Stomach (tissue), 9 donors: ENCODE measurements around the gene CEACAM7. TPM values are rescaled to one million over a fixed set of nuclear protein-coding genes. Genes with fewer than 3 reads are reported as not detected.
A peak's percentile ranks its signal among the peaks of the same experiment; 100 is the strongest.

Experiments
- DNase-seq, 2 donors: peaks; one replicate each; pipeline versions ENCODE4 v3.0.0 to v3.0.0-alpha.2; 2013 to 2019
- H3K27ac ChIP-seq, 5 donors: fragments of 200-600 bp in 4 of 5; sonication (generic) in 4 of 5; one replicate each; pipeline ENCODE4 v1.5.1; 2013 to 2019; ENCODE audit warnings: mild to moderate bottlenecking in 1 of 5, moderate library complexity in 1 of 5
- H3K27me3 ChIP-seq, 3 donors: fragments of 200-600 bp; sonication (generic); one replicate each; pipeline ENCODE4 v1.5.1; 2017 to 2019; ENCODE audit warnings: mixed run types in 1 of 3
- H3K36me3 ChIP-seq, 4 donors: fragments of 200-600 bp; sonication (generic); 1 replicate in 3 of 4; 2 replicates in 1 of 4; pipeline ENCODE4 v1.5.1; 2016 to 2019
- H3K4me1 ChIP-seq, 4 donors: fragments of 200-600 bp; sonication (generic); one replicate each; pipeline ENCODE4 v1.5.1; 2016 to 2019
- H3K4me3 ChIP-seq, 4 donors: fragments of 200-600 bp; sonication (generic) in 3 of 4; one replicate each; pipeline ENCODE4 v1.5.1; 2016 to 2019; ENCODE audit warnings: mild to moderate bottlenecking in 1 of 4
- H3K9me3 ChIP-seq, 4 donors: fragments of 200-600 bp; sonication (generic); one replicate each; pipeline ENCODE4 v1.5.1; 2016 to 2019
- CTCF ChIP-seq, 7 experiments: fragments of 450-650 bp in 4 of 7; fragments of 200-600 bp in 3 of 7; sonication (generic) in 3 of 7; IDR thresholded peaks; one replicate each; pipeline ENCODE4 v1.5.1; 2016 to 2019; ENCODE audit warnings: antibody characterized with exemption in 7 of 7, control low read depth in 2 of 7, mild to moderate bottlenecking in 1 of 7
- EP300 ChIP-seq: sonication (generic); formaldehyde crosslinking; IDR thresholded peaks from one replicate; pipeline ENCODE4 v1.6.1; 2017; ENCODE audit warnings: antibody characterized with exemption
- POLR2A ChIP-seq, 4 donors: fragments of 450-650 bp; IDR thresholded peaks; one replicate each; pipeline ENCODE4 v1.6.1; 2016; ENCODE audit warnings: antibody characterized with exemption in 4 of 4, control low read depth in 2 of 4, mild to moderate bottlenecking in 1 of 4, moderate library complexity in 1 of 4
- POLR2AphosphoS5 ChIP-seq, 3 donors: sonication (generic); formaldehyde crosslinking; IDR thresholded peaks; one replicate each; pipeline ENCODE4 v1.6.1; 2016; ENCODE audit warnings: antibody characterized with exemption in 3 of 3
- WGBS, 5 donors: extraction: QIAGEN DNeasy Blood & Tissue Kit in 3 of 5; methylation state at CpG; one replicate each; pipeline versions ENCODE4 v1.1.5 to v1.1.7; 2013 to 2018; 5-methylcytosine and 5-hydroxymethylcytosine counted together
- intact Hi-C: fragments of 100-400 bp; cut with DNase I; formaldehyde crosslinking; loops from one replicate; pipeline ENCODE4 v1.15.1; 2023; ENCODE audit warnings: low total_unique reads
- polyA plus RNA-seq, 3 donors: library from polyadenylated mRNA; stranded (reverse); fragments of 200-250 nt; gene quantifications; one replicate each; pipeline ENCODE4 v1.2.3, GENCODE V29; 2013
- total RNA-seq, 5 donors: library from RNA; depleted of rRNA; stranded (reverse); fragments of >200 nt; gene quantifications; one replicate each; pipeline versions ENCODE4 v1.1.0 to v1.2.3, GENCODE V29; 2014 to 2016
- donor health status: healthy with polysubstance abuse.
- donor health status: Bipolar disorder and iron deficiency.
- donor health status: healthy.

Gene CEACAM7
- total and polyA plus RNA-seq, 8 donors: 1.3 to 6.2 TPM; not detected in 6

DNA sequence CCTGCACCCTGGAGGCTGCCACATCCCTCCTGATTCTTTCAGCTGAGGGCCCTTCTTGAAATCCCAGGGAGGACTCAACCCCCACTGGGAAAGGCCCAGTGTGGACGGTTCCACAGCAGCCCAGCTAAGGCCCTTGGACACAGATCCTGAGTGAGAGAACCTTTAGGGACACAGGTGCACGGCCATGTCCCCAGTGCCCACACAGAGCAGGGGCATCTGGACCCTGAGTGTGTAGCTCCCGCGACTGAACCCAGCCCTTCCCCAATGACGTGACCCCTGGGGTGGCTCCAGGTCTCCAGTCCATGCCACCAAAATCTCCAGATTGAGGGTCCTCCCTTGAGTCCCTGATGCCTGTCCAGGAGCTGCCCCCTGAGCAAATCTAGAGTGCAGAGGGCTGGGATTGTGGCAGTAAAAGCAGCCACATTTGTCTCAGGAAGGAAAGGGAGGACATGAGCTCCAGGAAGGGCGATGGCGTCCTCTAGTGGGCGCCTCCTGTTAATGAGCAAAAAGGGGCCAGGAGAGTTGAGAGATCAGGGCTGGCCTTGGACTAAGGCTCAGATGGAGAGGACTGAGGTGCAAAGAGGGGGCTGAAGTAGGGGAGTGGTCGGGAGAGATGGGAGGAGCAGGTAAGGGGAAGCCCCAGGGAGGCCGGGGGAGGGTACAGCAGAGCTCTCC is 13.5 kb upstream of the CEACAM7 start:
- H3K27ac ChIP-seq: no peak overlapping the region
- peaks cover 0 to 49% (median 0%) of the 10 kb centered on the region in 3 donors for H3K27me3 ChIP-seq

GRCh38 chr19:41700381-41701195 is 12.5 kb upstream of the CEACAM7 start:
- intact Hi-C loops: no loop called here
- no peak overlapping the region for H3K27ac ChIP-seq
- peak in 1 of 2 donors; percentile 16 for DNase-seq
- H3K36me3 ChIP-seq: no peaks in the 10 kb centered on the region
- H3K9me3 ChIP-seq: no peaks in the 10 kb centered on the region
- no peak overlapping the region for H3K4me3 ChIP-seq
- WGBS, 5 donors: 72 to 86% (median 79%) methylated on average over 12 to 13 of the region's 13 CpGs
- peaks cover 0 to 47% (median 0%) of the 10 kb centered on the region in 3 donors for H3K27me3 ChIP-seq
- peaks cover 0 to 12% (median 8%) of the 10 kb centered on the region in 4 donors for H3K4me1 ChIP-seq
- no peak for TF ChIP-seq EP300
- no peak for TF ChIP-seq POLR2AphosphoS5 (IDR thresholded peaks at IDR 0.05)
- TF ChIP-seq POLR2A (IDR thresholded peaks at IDR 0.05): no peak
- no peak for TF ChIP-seq CTCF (IDR thresholded peaks at IDR 0.05)

More for the DNA sequence above, 13.5 kb upstream of the CEACAM7 start:
- TF ChIP-seq EP300 (no peak), CTCF (IDR thresholded peaks at IDR 0.05) (no peak), POLR2A (IDR thresholded peaks at IDR 0.05) (no peak), POLR2AphosphoS5 (IDR thresholded peaks at IDR 0.05) (no peak)
- intact Hi-C loops: no loop called here
- no peaks in the 10 kb centered on the region for H3K36me3 ChIP-seq
- no peaks in the 10 kb centered on the region for H3K9me3 ChIP-seq
- H3K4me3 ChIP-seq: no peak overlapping the region
- 13 to 44% (median 40%) methylated on average over 5 to 10 of the region's 10 CpGs for WGBS, 5 donors
- peak; percentile 28 to 31 for DNase-seq
- H3K4me1 ChIP-seq: peaks cover 0 to 12% (median 8%) of the 10 kb centered on the region in 4 donors

- Histone ChIP-seq H3K27ac (no peak overlapping the region), H3K9me3 (no peaks in the 10 kb centered on the region), H3K27me3 (peaks cover 0 to 47% (median 0%) of the 10 kb centered on the region in 3 donors), H3K4me3 (no peak overlapping the region), H3K36me3 (no peaks in the 10 kb centered on the region), H3K4me1 (peaks cover 0 to 12% (median 8%) of the 10 kb centered on the region in 4 donors)
- TF ChIP-seq POLR2A (IDR thresholded peaks at IDR 0.05): no peak
- TF ChIP-seq POLR2AphosphoS5 (IDR thresholded peaks at IDR 0.05): no peak
- TF ChIP-seq EP300: no peak
- TF ChIP-seq CTCF (IDR thresholded peaks at IDR 0.05): no peak
- 33 to 100% (median 52%) methylated on average over 1 to 2 of the region's 2 CpGs for WGBS, 5 donors
- intact Hi-C loops: no loop called here
- DNase-seq: peak in 1 of 2 donors; percentile 7
Observed at GRCh38 chr19:41699968-41700323, 11.9 kb upstream of the CEACAM7 start.

- DNase-seq: peak in 1 of 2 donors; percentile 21
- intact Hi-C loops: no loop called here
- Histone ChIP-seq H3K9me3 (no peaks in the 10 kb centered on the region), H3K27ac (peak overlapping the region in 3 of 5 donors; percentile 55 to 80 (median 66)), H3K4me3 (no peak overlapping the region), H3K27me3 (peaks cover 0 to 49% (median 0%) of the 10 kb centered on the region in 3 donors), H3K36me3 (no peaks in the 10 kb centered on the region), H3K4me1 (peaks cover 0 to 12% (median 8%) of the 10 kb centered on the region in 4 donors)
- TF ChIP-seq EP300 (no peak), POLR2A (IDR thresholded peaks at IDR 0.05) (no peak), CTCF (IDR thresholded peaks at IDR 0.05) (no peak), POLR2AphosphoS5 (IDR thresholded peaks at IDR 0.05) (no peak)
- 72 to 78% (median 74%) methylated on average over 11 to 17 of the region's 17 CpGs for WGBS, 5 donors
Observed at GRCh38 chr19:41699231-41699967, 11.3 kb upstream of the CEACAM7 start.
